Left lung (tissue), 10 donors: Measurements from ENCODE around the gene KAZALD1. TPM values are rescaled to one million over a fixed set of nuclear protein-coding genes. Genes with fewer than 3 reads are reported as not detected.
A peak's percentile ranks its signal among the peaks of the same experiment; 100 is the strongest.
"Not testable (repeated sequence)": the region's sequence is repeated elsewhere in the genome, so short reads cannot be mapped to it uniquely, and the experiment has no call there.

Source experiments
- ATAC-seq: fragments of 200-7000 bp; cut with Tn5 transposase; one replicate; pipeline ENCODE4 v1.9.1; 2020; ENCODE audit warnings: moderate library complexity
- DNase-seq, 4 donors: peaks; one replicate each; pipeline ENCODE4 v3.0.0-alpha.2; 2013 to 2020
- H3K27ac ChIP-seq, 2 donors: fragments of 200-600 bp; sonication (generic) in 1 of 2; one replicate each; pipeline versions ENCODE4 v1.5.0 to v1.8.0; 2020 to 2021
- H3K27me3 ChIP-seq, 2 donors: fragments of 200-600 bp; sonication (generic) in 1 of 2; one replicate each; pipeline versions ENCODE4 v1.5.0 to v1.8.0; 2020 to 2021
- H3K36me3 ChIP-seq, 2 donors: fragments of 200-600 bp; sonication (generic) in 1 of 2; one replicate each; pipeline versions ENCODE4 v1.5.0 to v1.8.0; 2020 to 2021
- H3K4me1 ChIP-seq, 2 donors: fragments of 200-600 bp; one replicate each; pipeline ENCODE4 v1.8.0; 2021
- H3K4me3 ChIP-seq, 2 donors: fragments of 200-600 bp; sonication (generic) in 1 of 2; one replicate each; pipeline versions ENCODE4 v1.5.0 to v1.8.0; 2020 to 2021; ENCODE audit warnings: mild to moderate bottlenecking in 1 of 2
- H3K9me3 ChIP-seq, 2 donors: fragments of 200-600 bp; sonication (generic) in 1 of 2; one replicate each; pipeline versions ENCODE4 v1.5.0 to v1.8.0; 2020 to 2021
- intact Hi-C, 2 donors: fragments of 100-400 bp; cut with DNase I; formaldehyde crosslinking; loops; one replicate each; pipeline versions ENCODE4 v1.11.2 to v1.14.2; 2022
- polyA plus RNA-seq, 6 donors: library from polyadenylated mRNA; unstranded; fragments of 120-200 nt; gene quantifications; one replicate each; pipeline ENCODE4 v1.2.1, GENCODE V29; 2013; ENCODE audit not compliant: insufficient read length in 6 of 6
- total RNA-seq, 2 donors: library from RNA; stranded (reverse); fragmentation: NEBNext Ultra II Directional; extraction: Animal tissue kit (Norgen Biotek cat#: 25700); gene quantifications; one replicate each; pipeline ENCODE4 v1.2.1, GENCODE V29; 2021
- TF ChIP-seq, protein P1 (sequence below), 2 donors: fragments of 200-600 bp; sonication (generic) in 1 of 2; IDR thresholded peaks; one replicate each; pipeline versions ENCODE4 v1.5.0 to v1.8.0; 2021; ENCODE audit warnings: antibody characterized with exemption in 2 of 2
- donor health status: DM: no; HTN: yes; CAD: no.
- donor health status: DM: no; HTN: no; CAD: no.

KAZALD1 gene
- total and polyA plus RNA-seq, 8 donors, result 7.1 to 17.0 (median 12.0) TPM

DNA sequence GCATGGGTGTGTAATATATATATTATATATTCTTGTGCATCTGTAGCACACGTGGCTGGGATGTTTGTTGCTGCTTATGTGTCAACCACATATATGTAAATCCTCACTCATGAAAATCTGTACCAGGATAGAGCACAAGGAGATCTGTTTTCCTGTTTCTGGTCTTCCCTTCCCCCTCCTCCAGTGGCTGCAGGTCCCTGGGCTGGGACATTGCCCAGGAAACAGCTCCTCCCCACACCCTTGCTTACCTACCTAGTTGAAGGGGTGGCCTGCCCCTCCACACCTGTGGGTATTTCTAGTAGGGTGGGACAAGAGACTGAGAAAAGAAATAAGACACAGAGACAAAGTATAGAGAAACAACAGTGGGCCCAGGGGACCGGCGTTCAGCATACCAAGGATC, 28.5 kb upstream of the KAZALD1 start:
- Histone ChIP-seq H3K27ac (peak overlapping the region; percentile 93 to 95), H3K4me1 (peaks cover 6 to 25% of the 10 kb centered on the region in 2 donors), H3K9me3 (no peaks in the 10 kb centered on the region), H3K36me3 (peaks cover 0 to 39% of the 10 kb centered on the region in 2 donors), H3K27me3 (peaks cover 4 to 21% of the 10 kb centered on the region in 2 donors), H3K4me3 (peak overlapping the region; percentile 60 to 65)
- no peak for DNase-seq
- ATAC-seq, result no peak
- TF ChIP-seq, protein P1, sequence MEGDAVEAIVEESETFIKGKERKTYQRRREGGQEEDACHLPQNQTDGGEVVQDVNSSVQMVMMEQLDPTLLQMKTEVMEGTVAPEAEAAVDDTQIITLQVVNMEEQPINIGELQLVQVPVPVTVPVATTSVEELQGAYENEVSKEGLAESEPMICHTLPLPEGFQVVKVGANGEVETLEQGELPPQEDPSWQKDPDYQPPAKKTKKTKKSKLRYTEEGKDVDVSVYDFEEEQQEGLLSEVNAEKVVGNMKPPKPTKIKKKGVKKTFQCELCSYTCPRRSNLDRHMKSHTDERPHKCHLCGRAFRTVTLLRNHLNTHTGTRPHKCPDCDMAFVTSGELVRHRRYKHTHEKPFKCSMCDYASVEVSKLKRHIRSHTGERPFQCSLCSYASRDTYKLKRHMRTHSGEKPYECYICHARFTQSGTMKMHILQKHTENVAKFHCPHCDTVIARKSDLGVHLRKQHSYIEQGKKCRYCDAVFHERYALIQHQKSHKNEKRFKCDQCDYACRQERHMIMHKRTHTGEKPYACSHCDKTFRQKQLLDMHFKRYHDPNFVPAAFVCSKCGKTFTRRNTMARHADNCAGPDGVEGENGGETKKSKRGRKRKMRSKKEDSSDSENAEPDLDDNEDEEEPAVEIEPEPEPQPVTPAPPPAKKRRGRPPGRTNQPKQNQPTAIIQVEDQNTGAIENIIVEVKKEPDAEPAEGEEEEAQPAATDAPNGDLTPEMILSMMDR (IDR thresholded peaks at IDR 0.05), result no peak
- intact Hi-C loops, result no loop called here

DNA sequence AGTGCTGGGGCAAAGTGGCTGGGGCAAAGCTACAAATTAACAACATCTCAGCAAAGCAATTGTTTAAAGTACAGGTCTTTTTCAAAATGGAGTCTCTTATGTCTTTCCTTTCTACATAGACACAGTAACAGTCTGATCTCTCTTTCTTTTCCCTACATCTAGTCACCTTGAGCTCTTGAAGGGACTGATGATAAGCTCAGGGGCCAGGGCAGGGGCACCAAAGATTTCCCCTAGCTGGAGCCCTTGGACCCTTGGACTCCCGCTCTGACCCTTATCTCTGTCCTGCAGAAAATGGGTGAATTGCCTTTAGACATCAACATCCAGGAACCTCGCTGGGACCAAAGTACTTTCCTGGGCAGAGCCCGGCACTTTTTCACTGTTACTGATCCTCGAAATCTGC, 27.4 kb upstream of the KAZALD1 start:
- H3K27ac ChIP-seq, H3K4me3 ChIP-seq, intact Hi-C loops, DNase-seq, H3K9me3 ChIP-seq, ATAC-seq: not testable (repeated sequence)
- H3K4me1 ChIP-seq, result peaks cover 6 to 25% of the 10 kb centered on the region in 2 donors
- peaks cover 4 to 15% of the 10 kb centered on the region in 2 donors for H3K27me3 ChIP-seq
- peaks cover 0 to 50% of the 10 kb centered on the region in 2 donors for H3K36me3 ChIP-seq

- Histone ChIP-seq H3K27me3 (peaks cover 0 to 6% of the 10 kb centered on the region in 2 donors), H3K9me3 (no peaks in the 10 kb centered on the region), H3K36me3 (peaks cover 0 to 59% of the 10 kb centered on the region in 2 donors), H3K27ac (no peak overlapping the region), H3K4me3 (no peak overlapping the region), H3K4me1 (peaks cover 6 to 25% of the 10 kb centered on the region in 2 donors)
- intact Hi-C loops, result no loop called here
- TF ChIP-seq, protein P1 (IDR thresholded peaks at IDR 0.05), result no peak
- ATAC-seq (no peak), DNase-seq (no peak)
Measured at GRCh38 chr10:101035314-101035713, 26.5 kb upstream of the KAZALD1 start.

GRCh38 chr10:101035916-101036702, 25.7 kb upstream of the KAZALD1 start:
- no peaks in the 10 kb centered on the region for H3K9me3 ChIP-seq
- TF ChIP-seq, protein P1 (IDR thresholded peaks at IDR 0.05), result no peak
- H3K4me1 ChIP-seq, result peaks cover 6 to 22% of the 10 kb centered on the region in 2 donors
- H3K36me3 ChIP-seq, result peaks cover 0 to 59% of the 10 kb centered on the region in 2 donors
- H3K27ac ChIP-seq, result no peak overlapping the region
- ATAC-seq, result no peak
- no peaks in the 10 kb centered on the region for H3K27me3 ChIP-seq
- intact Hi-C loops, result no loop called here
- no peak overlapping the region for H3K4me3 ChIP-seq
- DNase-seq, result no peak

- Histone ChIP-seq H3K27ac (no peak overlapping the region), H3K4me3 (no peak overlapping the region), H3K9me3 (no peaks in the 10 kb centered on the region), H3K4me1 (peaks cover 6 to 28% of the 10 kb centered on the region in 2 donors), H3K27me3 (no peaks in the 10 kb centered on the region), H3K36me3 (peaks cover 0 to 59% of the 10 kb centered on the region in 2 donors)
- TF ChIP-seq, protein P1 (IDR thresholded peaks at IDR 0.05), result no peak
- no peak for DNase-seq
- intact Hi-C loops, result no loop called here
- no peak for ATAC-seq
Measured at GRCh38 chr10:101036726-101037125, 25.1 kb upstream of the KAZALD1 start.
